Stimulated activated CD8-positive, alpha-beta memory T cell treated with anti-CD3 and anti-CD28 coated beads, Interleukin-4, amount 100 ng/mL, for 24 hours (primary cell): ENCODE measurements around the gene ENO2.
A peak's percentile ranks its signal among the peaks of the same experiment; 100 is the strongest.
"Not testable (repeated sequence)": the region's sequence is repeated elsewhere in the genome, so short reads cannot be mapped to it uniquely, and the experiment has no call there.

Source experiments
- DNase-seq: peaks from one replicate; pipeline ENCODE4 v3.0.0-alpha.2; 2020; ENCODE audit warnings: low read depth

Gene ENO2

GRCh38 chr12:6914246-6914946 is at the start of gene ENO2:
Gene ENO2 (plus strand): TSS chr12:6914580. CDS start chr12:6915833, 1,253 bp downstream.
- peak; percentile 71 for DNase-seq

- not testable (repeated sequence) for DNase-seq
Measured at GRCh38 chr12:6865307-6865706, 49.1 kb upstream of the ENO2 start.

- DNase-seq = no peak
Measured at GRCh38 chr12:6866163-6866919, 48.0 kb upstream of the ENO2 start.

GRCh38 chr12:6866920-6867412 is 47.4 kb upstream of the ENO2 start:
- no peak for DNase-seq

- peak; percentile 71 for DNase-seq
Measured at GRCh38 chr12:6867413-6868210, 46.8 kb upstream of the ENO2 start, which contains the start of gene TPI1. Gene TPI1 (plus strand): TSS chr12:6867531. CDS start chr12:6867567, 36 bp downstream.

- DNase-seq = no peak
Measured at GRCh38 chr12:6868211-6869048, 46.0 kb upstream of the ENO2 start.

- peak; percentile 71 for DNase-seq
Measured at GRCh38 chr12:6869049-6870021, 45.0 kb upstream of the ENO2 start.

- not testable (repeated sequence) for DNase-seq
Measured at GRCh38 chr12:6870304-6870703, 44.1 kb upstream of the ENO2 start.

- DNase-seq = no peak
Measured at GRCh38 chr12:6871052-6871957, 43.1 kb upstream of the ENO2 start.

GRCh38 chr12:6872073-6873048 is 42.0 kb upstream of the ENO2 start:
- peak; percentile 76 for DNase-seq

- DNase-seq = peak; percentile 100
Measured at GRCh38 chr12:6873094-6874014, 41.0 kb upstream of the ENO2 start, which contains the start of gene SPSB2. Gene SPSB2 (minus strand): TSS chr12:6873303. CDS start chr12:6872901, 402 bp downstream.

- not testable (repeated sequence) for DNase-seq
Measured at GRCh38 chr12:6874015-6874368, 40.4 kb upstream of the ENO2 start.

- DNase-seq = not testable (repeated sequence)
Measured at GRCh38 chr12:6879824-6880223, 34.6 kb upstream of the ENO2 start.

- no peak for DNase-seq
Measured at GRCh38 chr12:6883252-6883651, 31.1 kb upstream of the ENO2 start.

- no peak for DNase-seq
Measured at GRCh38 chr12:6883683-6884082, 30.7 kb upstream of the ENO2 start.

GRCh38 chr12:6884539-6884938 is 29.8 kb upstream of the ENO2 start:
- no peak for DNase-seq
